Lower lobe of right lung (tissue), 2 donors: ENCODE measurements around the gene NCBP3. TPM values are rescaled to one million over a fixed set of nuclear protein-coding genes. Genes with fewer than 3 reads are reported as not detected.
A peak's percentile ranks its signal among the peaks of the same experiment; 100 is the strongest.

Source experiments
- ATAC-seq, 2 donors: fragments of 200-7000 bp; cut with Tn5 transposase; one replicate each; pipeline ENCODE4 v1.9.1; 2020 to 2022; ENCODE audit warnings: mild to moderate bottlenecking in 2 of 2, moderate library complexity in 2 of 2
- DNase-seq: peaks from one replicate; pipeline ENCODE4 v3.0.0-alpha.2; 2020
- H3K27ac ChIP-seq: fragments of 200-600 bp; one replicate; pipeline ENCODE4 v1.8.0; 2022
- H3K27me3 ChIP-seq: fragments of 200-600 bp; one replicate; pipeline ENCODE4 v1.8.0; 2022; ENCODE audit warnings: low read depth
- H3K36me3 ChIP-seq: fragments of 200-600 bp; one replicate; pipeline ENCODE4 v1.8.0; 2022; ENCODE audit warnings: mild to moderate bottlenecking
- H3K4me1 ChIP-seq: fragments of 200-600 bp; one replicate; pipeline ENCODE4 v1.8.0; 2022
- H3K4me3 ChIP-seq: fragments of 200-600 bp; one replicate; pipeline ENCODE4 v1.8.0; 2022; ENCODE audit warnings: mild to moderate bottlenecking
- H3K9me3 ChIP-seq: fragments of 200-600 bp; one replicate; pipeline ENCODE4 v1.8.0; 2022
- intact Hi-C: fragments of 100-400 bp; cut with DNase I; formaldehyde crosslinking; loops from one replicate; pipeline ENCODE4 v1.11.0; 2022
- total RNA-seq: library from RNA; stranded (reverse); fragmentation: NEBNext Ultra II Directional; extraction: Animal tissue kit (Norgen Biotek cat#: 25700); gene quantifications from one replicate; pipeline ENCODE4 v1.2.1, GENCODE V29; 2021
- TF ChIP-seq, protein P1 (sequence below): fragments of 200-600 bp; IDR thresholded peaks from one replicate; pipeline ENCODE4 v1.8.0; 2022; ENCODE audit warnings: antibody characterized with exemption, mild to moderate bottlenecking
- donor health status: DM: no; HTN: yes; CAD: no; lungs with severe emphysema.

NCBP3 gene
- total RNA-seq, 1 donor from 2014 or later, result 40.3 TPM

DNA sequence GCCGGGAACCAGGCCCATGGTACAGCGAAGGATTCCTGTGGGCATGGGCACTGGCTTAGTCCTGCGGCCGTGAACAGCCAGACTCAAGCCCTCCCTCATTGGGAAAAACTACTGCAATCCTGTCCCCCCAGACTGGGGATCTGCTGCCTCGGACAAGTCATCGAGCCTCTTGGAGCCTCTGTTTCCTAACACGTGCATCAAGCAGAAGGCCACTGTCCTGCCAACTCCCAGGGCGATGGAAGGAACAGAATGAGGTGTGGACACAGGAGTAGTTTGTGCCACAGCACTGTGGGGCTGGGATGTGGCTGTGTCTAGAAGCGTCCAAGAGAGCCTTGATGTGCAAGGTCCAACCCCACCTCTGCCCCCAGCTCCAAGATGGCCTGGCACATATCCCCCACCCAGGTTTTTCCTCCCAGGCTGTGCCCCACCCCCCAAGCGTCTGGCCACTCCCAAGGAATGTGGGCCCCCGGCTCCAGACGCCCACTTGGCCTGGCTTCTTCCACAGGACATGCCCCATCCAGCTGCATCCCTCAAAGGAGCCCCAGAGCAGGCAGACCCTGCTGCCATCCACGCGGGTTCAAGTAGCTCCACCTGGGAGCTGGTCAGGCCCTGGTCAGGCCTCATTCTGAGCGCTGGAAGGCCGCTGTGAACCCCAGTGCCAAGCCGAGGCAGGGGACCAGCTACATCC, 43.4 kb upstream of the NCBP3 start:
- no peak for ATAC-seq
- TF ChIP-seq, protein P1, sequence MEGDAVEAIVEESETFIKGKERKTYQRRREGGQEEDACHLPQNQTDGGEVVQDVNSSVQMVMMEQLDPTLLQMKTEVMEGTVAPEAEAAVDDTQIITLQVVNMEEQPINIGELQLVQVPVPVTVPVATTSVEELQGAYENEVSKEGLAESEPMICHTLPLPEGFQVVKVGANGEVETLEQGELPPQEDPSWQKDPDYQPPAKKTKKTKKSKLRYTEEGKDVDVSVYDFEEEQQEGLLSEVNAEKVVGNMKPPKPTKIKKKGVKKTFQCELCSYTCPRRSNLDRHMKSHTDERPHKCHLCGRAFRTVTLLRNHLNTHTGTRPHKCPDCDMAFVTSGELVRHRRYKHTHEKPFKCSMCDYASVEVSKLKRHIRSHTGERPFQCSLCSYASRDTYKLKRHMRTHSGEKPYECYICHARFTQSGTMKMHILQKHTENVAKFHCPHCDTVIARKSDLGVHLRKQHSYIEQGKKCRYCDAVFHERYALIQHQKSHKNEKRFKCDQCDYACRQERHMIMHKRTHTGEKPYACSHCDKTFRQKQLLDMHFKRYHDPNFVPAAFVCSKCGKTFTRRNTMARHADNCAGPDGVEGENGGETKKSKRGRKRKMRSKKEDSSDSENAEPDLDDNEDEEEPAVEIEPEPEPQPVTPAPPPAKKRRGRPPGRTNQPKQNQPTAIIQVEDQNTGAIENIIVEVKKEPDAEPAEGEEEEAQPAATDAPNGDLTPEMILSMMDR, result no peak
- Histone ChIP-seq H3K9me3 (no peaks in the 10 kb centered on the region), H3K4me1 (peaks cover 69% of the 10 kb centered on the region), H3K4me3 (no peak overlapping the region), H3K36me3 (peaks cover 11% of the 10 kb centered on the region), H3K27ac (no peak overlapping the region), H3K27me3 (no peaks in the 10 kb centered on the region)
- DNase-seq, result no peak
- intact Hi-C loops, result no loop called here

DNA sequence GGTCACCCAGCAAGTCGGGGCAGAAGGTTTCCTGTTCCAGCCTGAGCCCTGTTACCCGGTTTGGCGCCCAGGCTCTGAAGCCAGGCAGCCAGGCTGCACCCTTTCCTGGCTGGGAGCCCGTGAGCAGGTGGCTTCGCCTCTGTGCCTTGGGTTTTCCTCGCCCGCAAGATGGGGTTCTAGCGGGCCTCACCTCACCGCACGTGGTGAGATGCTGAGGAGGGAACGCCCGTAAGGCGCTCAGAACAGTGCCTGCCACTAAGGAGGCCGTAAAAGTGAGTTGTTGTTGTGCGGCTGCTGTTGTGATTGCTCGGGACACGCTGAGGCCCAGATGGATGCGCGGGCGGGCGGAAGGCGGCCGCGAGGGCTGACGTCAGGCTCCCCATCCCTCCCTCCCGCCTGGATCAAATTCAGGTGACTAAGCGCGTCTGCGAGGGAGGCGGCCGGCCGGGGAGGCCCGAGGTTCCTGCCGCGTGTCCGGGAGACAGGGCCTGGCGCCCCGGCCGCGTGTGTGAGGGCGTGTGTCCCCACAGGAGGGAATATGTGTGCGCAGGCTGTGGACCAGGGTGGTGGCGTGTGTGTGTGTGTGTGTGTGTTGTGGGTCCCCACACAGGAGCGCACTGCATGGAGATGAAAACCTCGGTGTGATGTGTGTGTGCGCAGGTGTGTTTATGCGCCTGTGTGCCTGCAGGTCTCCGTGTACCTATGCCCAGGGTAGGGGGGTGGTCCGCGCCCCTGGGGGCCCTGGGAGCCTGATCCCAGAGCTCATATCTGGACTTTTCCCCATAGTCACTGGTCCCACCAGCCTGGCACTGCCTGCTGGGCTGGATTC, 42.5 kb upstream of the NCBP3 start:
- Histone ChIP-seq H3K4me1 (peaks cover 60% of the 10 kb centered on the region), H3K9me3 (no peaks in the 10 kb centered on the region), H3K27ac (peak overlapping the region; percentile 49), H3K36me3 (peaks cover 19% of the 10 kb centered on the region), H3K4me3 (no peak overlapping the region), H3K27me3 (no peaks in the 10 kb centered on the region)
- DNase-seq (no peak), ATAC-seq (no peak)
- intact Hi-C loops, result no loop called here
- TF ChIP-seq, protein P1, result no peak

DNA sequence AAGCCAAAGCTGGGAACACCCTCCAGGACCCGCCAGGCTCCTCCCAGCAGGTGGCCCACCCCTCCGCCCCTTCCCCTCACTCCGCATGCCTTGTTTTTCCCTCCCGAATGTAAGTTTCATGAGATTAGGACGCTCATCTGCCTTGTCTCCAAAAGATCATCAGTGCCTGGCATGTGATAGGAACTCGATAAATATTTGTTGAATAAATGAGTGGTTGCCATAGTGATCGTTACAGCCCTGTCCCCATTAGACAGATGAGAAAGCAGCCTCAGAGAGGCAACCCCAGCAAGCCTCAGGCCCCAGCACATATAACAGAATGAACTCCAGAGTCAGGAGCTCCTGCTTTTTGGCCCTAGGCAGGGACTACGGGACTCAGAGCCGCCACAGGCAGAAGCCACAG, 41.8 kb upstream of the NCBP3 start:
- TF ChIP-seq, protein P1, result no peak
- H3K27me3 ChIP-seq, result no peaks in the 10 kb centered on the region
- no peaks in the 10 kb centered on the region for H3K9me3 ChIP-seq
- H3K4me1 ChIP-seq, result peaks cover 56% of the 10 kb centered on the region
- peak overlapping the region; percentile 73 for H3K27ac ChIP-seq
- intact Hi-C loops, result no loop called here
- H3K4me3 ChIP-seq, result no peak overlapping the region
- DNase-seq (no peak), ATAC-seq (no peak)
- H3K36me3 ChIP-seq, result peaks cover 25% of the 10 kb centered on the region

DNA sequence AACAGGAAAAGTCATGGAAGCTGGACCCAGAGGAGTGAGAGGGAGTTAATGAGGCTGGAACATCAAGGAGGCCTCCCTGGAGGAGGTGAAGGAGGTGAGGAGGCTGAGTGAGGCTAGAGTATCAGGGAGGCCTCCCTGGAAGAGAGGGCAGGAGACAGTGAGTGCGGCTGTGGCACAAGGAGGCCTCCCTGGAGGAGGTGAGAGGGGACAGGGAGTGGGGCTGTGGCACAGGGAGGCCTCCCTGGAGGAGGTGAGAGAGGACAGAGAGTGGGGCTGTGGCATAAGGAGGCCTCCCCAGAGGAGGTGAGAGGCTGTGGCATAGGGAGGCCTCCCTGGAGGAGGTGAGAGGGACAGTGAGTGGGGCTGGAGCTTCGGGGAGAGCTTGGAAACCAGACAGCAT, 41.3 kb upstream of the NCBP3 start:
- Histone ChIP-seq H3K27me3 (no peaks in the 10 kb centered on the region), H3K36me3 (peaks cover 28% of the 10 kb centered on the region), H3K4me3 (no peak overlapping the region), H3K4me1 (peaks cover 56% of the 10 kb centered on the region), H3K9me3 (no peaks in the 10 kb centered on the region), H3K27ac (peak overlapping the region; percentile 73)
- TF ChIP-seq, protein P1, result no peak
- no peak for DNase-seq
- intact Hi-C loops, result no loop called here
- no peak for ATAC-seq

DNA sequence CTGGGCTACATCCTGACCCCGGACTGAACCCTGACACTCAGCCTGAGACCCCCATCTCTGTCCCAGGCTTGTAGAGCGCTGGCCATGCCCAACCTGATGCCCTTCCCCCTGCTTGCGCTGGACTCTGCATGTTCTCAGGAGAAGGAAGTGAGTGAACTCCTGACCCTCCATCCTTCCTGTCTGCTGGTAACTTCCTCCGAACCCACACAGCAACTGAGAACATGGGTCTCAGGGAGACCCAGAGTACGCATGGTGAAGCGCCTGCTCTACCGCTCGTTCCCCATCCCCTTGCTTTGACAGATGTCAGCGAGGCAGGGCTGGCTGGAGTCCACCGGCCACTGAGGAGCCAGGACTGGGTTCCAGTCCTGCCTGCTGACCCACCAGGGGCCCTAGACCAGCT, 40.7 kb upstream of the NCBP3 start:
- ATAC-seq, result peak; percentile 67 to 78
- peak; percentile 72 for DNase-seq
- peaks cover 52% of the 10 kb centered on the region for H3K4me1 ChIP-seq
- no peaks in the 10 kb centered on the region for H3K27me3 ChIP-seq
- peaks cover 34% of the 10 kb centered on the region for H3K36me3 ChIP-seq
- H3K4me3 ChIP-seq, result peak overlapping the region; percentile 8
- no peaks in the 10 kb centered on the region for H3K9me3 ChIP-seq
- TF ChIP-seq, protein P1, result no peak
- intact Hi-C loops, result no loop called here
- H3K27ac ChIP-seq, result peak overlapping the region; percentile 73
